ENCODE results near the gene EPHB1. TPM values are rescaled to one million over a fixed set of nuclear protein-coding genes. Genes with fewer than 3 reads are reported as not detected.
"Not testable (repeated sequence)": the region's sequence is repeated elsewhere in the genome, so short reads cannot be mapped to it uniquely, and the experiment has no call there.

EPHB1 gene
- total RNA-seq, 2 experiments from 2014 or later: 0.32 TPM; not detected in 1

DNA sequence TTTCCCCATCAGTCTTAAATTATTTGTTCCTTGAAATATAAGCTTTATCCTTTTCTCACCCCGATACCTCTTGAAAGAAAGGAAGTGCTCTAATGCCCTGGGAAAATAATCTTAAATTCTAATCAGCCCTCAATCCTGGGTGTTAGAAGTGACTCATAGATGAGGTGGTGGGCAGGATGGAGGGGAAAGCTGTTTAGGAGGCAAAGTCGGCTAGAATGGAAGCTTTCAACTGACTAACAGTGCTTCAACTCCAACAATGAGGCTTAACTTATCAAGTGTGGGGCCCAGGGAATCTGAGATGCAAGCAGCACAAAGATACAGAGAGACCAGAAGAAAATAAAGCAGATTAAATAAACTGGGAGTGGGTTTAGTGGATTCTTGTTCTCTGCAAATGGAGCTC, 175.8 kb downstream of the EPHB1 start:
- H3K4me3 Mint-ChIP-seq: no peak overlapping the region
- peaks cover 2% of the 10 kb centered on the region for H3K9me3 Mint-ChIP-seq

DNA sequence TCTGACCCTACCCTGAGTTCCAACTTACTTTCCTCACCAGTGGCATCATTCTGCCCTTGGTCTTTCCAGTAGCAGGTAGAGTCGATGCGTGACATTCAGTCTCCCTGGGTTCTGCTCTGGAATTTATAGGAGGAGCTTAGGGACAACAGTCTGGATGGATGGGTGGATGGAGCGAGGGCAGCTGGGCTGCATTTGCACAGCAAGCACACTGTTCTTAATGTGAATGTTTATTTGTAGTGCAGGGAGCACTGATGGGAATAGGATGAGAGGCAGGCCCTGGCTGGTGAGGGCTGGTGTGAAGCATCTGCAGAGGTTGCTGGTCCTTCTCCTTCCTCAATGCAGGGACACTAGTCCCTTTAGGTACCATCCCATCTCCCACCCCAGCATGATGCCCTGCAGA, 176.2 kb downstream of the EPHB1 start:
- intact Hi-C loops (cut with micrococcal nuclease): no loop called here
- no peak overlapping the region for H3K4me3 Mint-ChIP-seq
- CTCF ChIA-PET: no interaction called here
- H3K27ac Mint-ChIP-seq: no peak overlapping the region
- H3K9me3 Mint-ChIP-seq: peaks cover 2% of the 10 kb centered on the region
- H3K36me3 Mint-ChIP-seq (ENCODE audit: low read depth): no peaks in the 10 kb centered on the region
- DNase-seq: no peak
- H3K4me1 Mint-ChIP-seq (ENCODE audit: low read depth): no peaks in the 10 kb centered on the region
- H3K27me3 Mint-ChIP-seq (ENCODE audit: low read depth): no peaks in the 10 kb centered on the region

More for the DNA sequence above, 175.8 kb downstream of the EPHB1 start:
- CTCF ChIA-PET: no interaction called here
- intact Hi-C loops (cut with micrococcal nuclease): no loop called here
- Mint-ChIP-seq H3K36me3 (ENCODE audit: low read depth) (no peaks in the 10 kb centered on the region), H3K27me3 (ENCODE audit: low read depth) (no peaks in the 10 kb centered on the region), H3K27ac (no peak overlapping the region), H3K4me1 (ENCODE audit: low read depth) (no peaks in the 10 kb centered on the region)
- DNase-seq: no peak

DNA sequence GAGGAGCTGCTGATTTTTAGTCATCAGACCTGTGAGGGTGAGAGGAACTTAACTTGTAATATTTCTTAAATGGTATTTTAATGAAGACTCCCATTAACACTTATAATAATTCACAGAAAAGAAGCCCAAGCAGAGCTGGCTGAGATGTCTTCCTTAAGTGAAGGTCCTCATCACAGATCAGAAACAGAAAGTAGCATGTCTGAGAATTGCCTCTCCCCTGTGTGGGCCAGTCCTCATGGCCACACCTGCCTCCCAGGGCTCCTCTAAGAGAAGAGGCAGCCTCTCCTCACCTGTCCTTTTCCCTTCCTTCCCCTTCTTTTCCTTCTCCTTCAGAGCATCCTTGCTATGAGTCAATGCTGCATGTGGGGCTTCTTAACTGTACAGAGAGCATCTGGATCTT, 176.8 kb downstream of the EPHB1 start:
- CTCF ChIA-PET; H3K27ac Mint-ChIP-seq; intact Hi-C loops (cut with micrococcal nuclease); DNase-seq; H3K4me1 Mint-ChIP-seq (ENCODE audit: low read depth); H3K36me3 Mint-ChIP-seq (ENCODE audit: low read depth); H3K9me3 Mint-ChIP-seq; H3K4me3 Mint-ChIP-seq; H3K27me3 Mint-ChIP-seq (ENCODE audit: low read depth): not testable (repeated sequence)

DNA sequence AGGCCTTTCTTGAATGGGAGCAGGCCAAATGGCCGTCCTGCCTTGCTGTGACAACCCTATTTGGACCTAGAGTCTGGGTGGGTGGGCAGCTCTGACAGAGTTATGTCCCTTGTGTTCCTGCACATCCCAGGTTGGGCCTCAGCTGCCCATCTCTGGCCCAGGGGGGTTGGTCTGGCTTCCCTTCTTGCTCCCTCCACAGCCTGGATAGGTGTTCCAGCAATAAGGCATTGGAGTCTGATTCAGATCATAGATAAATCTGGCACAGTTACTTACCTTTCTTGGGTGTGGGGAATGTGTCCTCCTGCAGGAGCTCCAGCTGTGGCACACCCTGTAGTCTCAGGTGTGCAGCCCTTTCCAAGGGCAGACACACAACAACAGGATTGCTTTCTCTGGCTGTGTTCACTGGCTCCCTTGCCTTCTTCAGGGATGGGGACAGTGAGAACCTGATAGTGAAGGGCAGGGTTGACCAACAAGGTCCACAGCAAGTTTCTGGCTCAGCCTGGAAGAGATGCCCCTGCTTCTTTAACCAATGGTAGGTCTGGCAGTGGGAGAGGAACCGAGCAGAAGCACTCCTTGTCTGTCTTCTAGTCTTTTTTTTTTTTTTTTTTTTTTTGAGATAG, 177.9 kb downstream of the EPHB1 start:
- Mint-ChIP-seq H3K4me3 (no peak overlapping the region), H3K9me3 (peaks cover 2% of the 10 kb centered on the region), H3K27ac (no peak overlapping the region), H3K4me1 (ENCODE audit: low read depth) (no peaks in the 10 kb centered on the region), H3K36me3 (ENCODE audit: low read depth) (no peaks in the 10 kb centered on the region), H3K27me3 (ENCODE audit: low read depth) (no peaks in the 10 kb centered on the region)
- intact Hi-C loops (cut with micrococcal nuclease): no loop called here
- CTCF ChIA-PET: no interaction called here
- DNase-seq: no peak

DNA sequence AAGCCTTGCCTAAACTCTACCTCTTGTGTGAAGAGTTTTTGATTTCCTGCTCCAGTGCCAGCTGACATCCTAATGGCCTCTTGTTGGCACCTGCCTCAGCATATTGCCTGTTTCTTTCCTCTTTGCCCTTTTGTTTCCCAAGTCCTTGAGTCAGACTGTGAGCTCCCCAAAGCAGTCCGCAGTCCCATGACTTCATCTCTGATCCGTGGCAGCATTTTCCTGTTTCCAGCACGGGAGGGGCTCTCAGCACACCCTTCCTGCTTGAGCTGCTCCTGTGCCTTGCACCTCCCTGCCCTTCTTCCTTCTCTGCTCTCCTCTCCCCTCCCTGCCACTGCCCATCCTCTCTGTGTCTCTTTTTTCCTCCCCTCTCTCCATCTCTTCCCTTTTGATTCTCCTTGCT, 179.6 kb downstream of the EPHB1 start:
- H3K4me1 Mint-ChIP-seq (ENCODE audit: low read depth): no peaks in the 10 kb centered on the region
- no peaks in the 10 kb centered on the region for H3K9me3 Mint-ChIP-seq
- H3K27me3 Mint-ChIP-seq (ENCODE audit: low read depth): no peaks in the 10 kb centered on the region
- CTCF ChIA-PET: interaction anchor here (0.5 to 0.7 kb wide), 2 partner anchors 21 to 589 kb away, joined by 3 read pairs; no protein-coding TSS in a partner anchor
- no peak for DNase-seq
- intact Hi-C loops (cut with micrococcal nuclease): no loop called here
- H3K36me3 Mint-ChIP-seq (ENCODE audit: low read depth): no peaks in the 10 kb centered on the region
- H3K4me3 Mint-ChIP-seq: no peak overlapping the region
- H3K27ac Mint-ChIP-seq: no peak overlapping the region

DNA sequence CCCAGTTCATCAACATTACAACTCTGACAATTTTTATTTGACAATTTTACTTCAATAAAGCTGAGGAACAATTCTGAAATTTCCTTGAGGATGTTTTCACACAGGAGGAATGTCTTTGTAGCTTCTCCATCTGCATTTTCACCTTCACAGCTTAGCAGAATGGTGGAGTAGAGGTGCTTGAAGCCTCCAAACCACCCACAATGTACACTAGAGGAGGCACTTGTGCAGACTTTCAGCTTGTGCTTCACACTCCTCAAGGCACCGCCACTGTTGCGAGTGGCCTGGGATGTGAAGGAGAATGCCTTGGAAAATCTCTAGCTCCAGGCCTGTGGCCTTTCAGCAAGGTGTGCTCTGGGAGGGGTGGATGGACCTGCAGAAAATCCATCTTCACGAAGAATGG, 181.9 kb downstream of the EPHB1 start:
- no peaks in the 10 kb centered on the region for H3K4me1 Mint-ChIP-seq (ENCODE audit: low read depth)
- CTCF ChIA-PET: no interaction called here

DNA sequence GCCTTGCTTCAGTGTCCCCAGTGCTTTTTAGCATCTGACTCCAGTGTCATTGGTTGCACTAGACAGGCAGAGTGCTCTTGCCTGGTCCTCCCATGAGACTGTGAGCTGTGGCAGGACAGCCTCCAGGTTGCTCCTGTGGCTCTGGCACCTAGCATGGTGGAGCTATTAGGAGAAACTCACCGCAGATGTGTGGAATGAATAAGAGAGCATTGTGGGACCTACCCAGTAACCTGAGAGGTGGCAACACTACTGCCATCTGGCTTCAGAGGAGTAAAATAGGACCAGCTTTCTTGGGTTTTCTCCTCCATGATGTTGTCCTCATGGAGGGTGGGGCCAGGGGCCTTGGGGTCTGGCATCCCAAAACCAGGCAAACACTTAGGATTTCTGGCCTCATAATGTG, 183.6 kb downstream of the EPHB1 start:
- Mint-ChIP-seq H3K27ac (no peak overlapping the region), H3K4me3 (no peak overlapping the region), H3K36me3 (ENCODE audit: low read depth) (no peaks in the 10 kb centered on the region), H3K27me3 (ENCODE audit: low read depth) (no peaks in the 10 kb centered on the region), H3K9me3 (no peaks in the 10 kb centered on the region), H3K4me1 (ENCODE audit: low read depth) (no peaks in the 10 kb centered on the region)
- CTCF ChIA-PET: interaction anchor here (0.5 kb wide), 1 partner anchor 378 kb away, joined by 3 read pairs; no protein-coding TSS in a partner anchor
- intact Hi-C loops (cut with micrococcal nuclease): no loop called here
- DNase-seq: no peak

More for the DNA sequence above, 181.9 kb downstream of the EPHB1 start:
- no peaks in the 10 kb centered on the region for H3K36me3 Mint-ChIP-seq (ENCODE audit: low read depth)
- H3K27me3 Mint-ChIP-seq (ENCODE audit: low read depth): no peaks in the 10 kb centered on the region
- H3K9me3 Mint-ChIP-seq: no peaks in the 10 kb centered on the region
- no peak overlapping the region for H3K4me3 Mint-ChIP-seq
- no peak for DNase-seq
- no peak overlapping the region for H3K27ac Mint-ChIP-seq
- intact Hi-C loops (cut with micrococcal nuclease): no loop called here

DNA sequence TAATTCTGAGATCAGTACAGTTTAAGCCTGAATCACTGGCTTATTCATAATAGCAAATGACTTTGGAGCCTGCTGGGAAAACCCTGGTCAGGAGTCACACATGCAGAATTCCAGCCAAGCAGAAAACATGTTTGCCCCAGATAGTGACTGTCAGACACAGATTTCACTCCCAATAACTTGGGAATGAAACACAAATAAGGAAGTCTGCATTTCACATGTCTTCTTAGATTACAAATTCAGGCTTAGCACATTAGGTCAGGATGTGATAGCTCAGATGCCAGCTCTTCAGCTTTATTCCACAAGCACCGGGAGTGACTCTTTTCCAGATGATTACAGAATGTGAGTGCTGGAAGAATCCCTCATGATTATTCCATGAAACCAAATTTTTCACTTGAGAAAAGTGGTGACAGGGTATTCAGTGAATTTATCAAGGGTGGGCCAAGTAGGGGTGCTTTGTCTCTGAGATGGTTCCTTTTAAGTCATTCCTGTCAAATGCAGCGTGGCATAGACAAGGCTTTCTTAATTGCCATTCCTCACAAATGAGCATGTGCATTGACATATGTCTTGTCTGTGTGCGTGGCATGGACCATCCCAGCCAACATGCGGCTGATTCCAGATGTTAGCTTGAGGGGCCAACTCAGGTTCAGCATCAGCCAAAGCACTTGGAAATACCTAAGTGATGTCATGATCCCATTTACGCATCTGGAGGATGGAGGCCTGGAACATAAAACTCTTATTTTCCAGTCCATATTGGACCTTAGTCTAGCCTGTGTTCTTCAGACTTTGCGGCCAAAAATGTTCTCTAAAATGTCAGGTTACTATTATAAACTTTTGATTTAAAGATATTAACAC, 191.0 kb downstream of the EPHB1 start:
- no peak overlapping the region for H3K4me3 Mint-ChIP-seq
- H3K4me1 Mint-ChIP-seq (ENCODE audit: low read depth): no peaks in the 10 kb centered on the region
- CTCF ChIA-PET: no interaction called here
- no peaks in the 10 kb centered on the region for H3K36me3 Mint-ChIP-seq (ENCODE audit: low read depth)
- H3K27me3 Mint-ChIP-seq (ENCODE audit: low read depth): no peaks in the 10 kb centered on the region
- intact Hi-C loops (cut with micrococcal nuclease): no loop called here
- H3K27ac Mint-ChIP-seq: no peak overlapping the region
- no peak for DNase-seq
- no peaks in the 10 kb centered on the region for H3K9me3 Mint-ChIP-seq

DNA sequence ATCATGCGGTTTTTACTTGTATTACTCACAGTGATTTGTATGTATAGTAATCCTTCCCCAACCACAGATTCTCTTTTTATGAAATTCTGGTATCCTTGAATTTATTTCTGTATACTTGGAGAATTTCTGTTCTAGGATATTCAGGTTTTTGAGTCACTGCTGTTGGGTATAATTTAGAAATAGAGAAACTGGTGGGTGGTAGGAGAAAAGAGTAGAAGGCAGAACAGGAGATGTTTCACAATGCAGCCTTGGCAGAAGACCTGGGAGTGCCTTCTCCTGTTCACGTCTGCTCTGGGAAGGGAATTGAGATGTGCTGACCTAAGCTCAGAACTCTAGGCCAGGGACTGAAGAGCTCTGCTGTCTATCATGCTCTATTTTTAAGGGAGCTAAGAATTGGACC, 193.6 kb downstream of the EPHB1 start:
- no peak overlapping the region for H3K4me3 Mint-ChIP-seq
- no peak for DNase-seq
- H3K4me1 Mint-ChIP-seq (ENCODE audit: low read depth): no peaks in the 10 kb centered on the region
- peaks cover 5% of the 10 kb centered on the region for H3K27me3 Mint-ChIP-seq (ENCODE audit: low read depth)
- H3K36me3 Mint-ChIP-seq (ENCODE audit: low read depth): no peaks in the 10 kb centered on the region
- CTCF ChIA-PET: no interaction called here
- no peaks in the 10 kb centered on the region for H3K9me3 Mint-ChIP-seq
- H3K27ac Mint-ChIP-seq: no peak overlapping the region
- intact Hi-C loops (cut with micrococcal nuclease): no loop called here

DNA sequence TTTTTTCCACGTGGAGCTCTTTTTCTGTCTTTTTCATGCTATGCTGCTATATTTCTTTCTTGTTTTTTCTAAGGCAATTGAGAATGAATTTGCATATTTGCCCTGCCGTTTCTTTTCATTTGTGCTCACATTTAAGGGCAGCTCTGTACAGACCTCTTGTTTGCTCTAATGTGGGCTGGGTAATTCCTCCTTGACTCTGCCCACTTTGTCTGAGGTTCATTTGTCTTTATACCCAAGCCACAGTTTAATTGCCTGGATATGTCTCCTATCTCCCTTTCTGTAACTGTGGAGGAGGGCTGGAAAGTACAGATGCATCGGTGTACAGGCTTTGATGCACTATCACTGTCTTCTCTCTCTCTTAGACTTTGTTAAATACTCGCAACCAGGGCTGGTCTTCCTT, 195.9 kb downstream of the EPHB1 start:
- H3K36me3 Mint-ChIP-seq (ENCODE audit: low read depth): no peaks in the 10 kb centered on the region
- H3K9me3 Mint-ChIP-seq: no peaks in the 10 kb centered on the region
- no peak overlapping the region for H3K27ac Mint-ChIP-seq
- H3K4me3 Mint-ChIP-seq: no peak overlapping the region
- intact Hi-C loops (cut with micrococcal nuclease): no loop called here
- H3K4me1 Mint-ChIP-seq (ENCODE audit: low read depth): no peaks in the 10 kb centered on the region
- CTCF ChIA-PET: no interaction called here
- DNase-seq: no peak
- H3K27me3 Mint-ChIP-seq (ENCODE audit: low read depth): peaks cover 5% of the 10 kb centered on the region

DNA sequence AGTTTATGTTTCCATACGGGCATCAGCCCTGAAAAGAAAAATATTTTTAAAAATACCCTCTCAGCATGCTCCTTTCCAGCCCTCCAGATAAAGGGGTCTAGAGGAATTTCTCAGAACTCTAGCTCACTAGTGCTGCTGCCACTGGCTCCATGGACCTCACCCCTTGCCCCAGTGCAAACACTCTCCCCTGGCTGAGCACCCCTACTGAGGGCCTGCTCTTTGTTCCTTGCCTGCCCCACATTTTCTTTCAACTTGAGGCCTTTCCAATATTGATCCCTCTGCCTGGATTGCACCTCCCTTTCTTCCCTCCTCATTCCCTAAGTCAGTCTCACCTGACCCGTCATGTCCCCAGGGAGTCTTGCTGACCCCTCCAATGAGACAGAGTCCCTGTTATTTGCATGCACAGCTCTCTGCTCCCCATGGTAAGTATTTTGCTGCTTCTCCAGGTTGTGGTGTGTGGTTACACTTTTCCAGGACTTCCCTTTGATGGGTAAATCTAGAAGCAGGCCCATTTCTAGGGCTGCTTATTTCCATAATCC, 196.5 kb downstream of the EPHB1 start:
- H3K27me3 Mint-ChIP-seq (ENCODE audit: low read depth): peaks cover 5% of the 10 kb centered on the region
- no peaks in the 10 kb centered on the region for H3K4me1 Mint-ChIP-seq (ENCODE audit: low read depth)

DNA sequence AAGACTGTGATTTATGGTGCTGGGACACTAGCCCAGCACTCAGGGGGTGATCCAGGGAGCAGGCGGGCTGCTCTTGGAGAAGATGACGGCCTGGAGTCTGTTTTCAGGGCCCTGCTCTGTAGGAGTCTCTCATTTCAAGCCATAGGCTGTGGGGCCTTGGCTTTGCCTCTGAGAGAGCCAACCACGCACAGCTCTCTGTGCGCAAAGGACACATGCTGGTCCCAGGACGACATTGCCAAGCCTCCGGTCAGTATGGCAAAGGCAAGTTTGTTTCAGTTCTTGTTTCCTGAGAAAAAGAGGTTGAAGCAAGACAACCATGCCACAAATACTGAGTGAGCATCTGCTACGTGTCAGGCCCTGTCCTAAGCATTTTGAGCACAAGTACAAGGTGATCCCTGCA, 197.1 kb downstream of the EPHB1 start:
- Mint-ChIP-seq H3K36me3 (ENCODE audit: low read depth) (no peaks in the 10 kb centered on the region), H3K4me3 (no peak overlapping the region), H3K4me1 (ENCODE audit: low read depth) (no peaks in the 10 kb centered on the region), H3K27ac (no peak overlapping the region), H3K9me3 (no peaks in the 10 kb centered on the region), H3K27me3 (ENCODE audit: low read depth) (peaks cover 8% of the 10 kb centered on the region)
- intact Hi-C loops (cut with micrococcal nuclease): no loop called here
- no peak for DNase-seq
- CTCF ChIA-PET: interaction anchor here (1.0 kb wide), 1 partner anchor 237 kb away, joined by 4 read pairs; no protein-coding TSS in a partner anchor

More for the DNA sequence above, 196.5 kb downstream of the EPHB1 start:
- CTCF ChIA-PET: interaction anchor here (1.0 kb wide), 1 partner anchor 237 kb away, joined by 4 read pairs; no protein-coding TSS in a partner anchor
- H3K4me3 Mint-ChIP-seq: no peak overlapping the region
- H3K36me3 Mint-ChIP-seq (ENCODE audit: low read depth): no peaks in the 10 kb centered on the region
- no peak overlapping the region for H3K27ac Mint-ChIP-seq
- DNase-seq: no peak
- intact Hi-C loops (cut with micrococcal nuclease): no loop called here
- H3K9me3 Mint-ChIP-seq: no peaks in the 10 kb centered on the region

All from activated naive CD4-positive, alpha-beta T cell treated with anti-CD3 and anti-CD28 coated beads for 36 hours (primary cell).